H1 (cell line): ENCODE data around the gene PLPPR3. TPM values are rescaled to one million over a fixed set of nuclear protein-coding genes. Genes with fewer than 3 reads are reported as not detected.

ENCODE experiments used
- CTCF ChIA-PET: fragments of 300-600 bp; sonication (Branson Sonifier 250); formaldehyde crosslinking; loops from one replicate; lab custom pipeline; 2021; ENCODE audit not compliant: partially characterized antibody; lab: Charles Lee
- POLR2A ChIA-PET: fragments of 300-600 bp; sonication (Branson Sonifier 250); formaldehyde crosslinking; loops from one replicate; lab custom pipeline; 2021; ENCODE audit warnings: inconsistent platforms; ENCODE audit not compliant: partially characterized antibody; lab: Charles Lee
- DNase-seq, 2 experiments: peaks; one replicate each; pipeline versions ENCODE4 v3.0.0 to v3.0.0-alpha.2; 2010 to 2022; ENCODE audit warnings: low spot score in 2 of 2, low read depth in 1 of 2, mixed read lengths in 1 of 2
- FAIRE-seq: peaks from 2 replicates; lab custom pipeline; 2011; peaks lifted over from hg19 to GRCh38; lab: Jason Lieb, UNC
- H2AFZ ChIP-seq: 2 replicates; pipeline ENCODE4 v1.8.1; 2012; ENCODE audit warnings: low read length, inconsistent platforms
- H2AK5ac ChIP-seq: 2 replicates; pipeline ENCODE4 v1.6.1; 2013; ENCODE audit warnings: low read depth, low read length
- H2BK120ac ChIP-seq: replicated peaks from 2 replicates; pipeline ENCODE3; 2013; ENCODE audit warnings: low read depth, low read length, inconsistent platforms
- H2BK12ac ChIP-seq: 2 replicates; pipeline ENCODE4 v1.6.1; 2013; ENCODE audit warnings: low read depth, low read length
- H2BK15ac ChIP-seq: 2 replicates; pipeline ENCODE4 v1.6.1; 2013; ENCODE audit warnings: low read length
- H2BK20ac ChIP-seq: 2 replicates; pipeline ENCODE4 v1.6.1; 2013; ENCODE audit warnings: low read length
- H2BK5ac ChIP-seq: 2 replicates; pipeline ENCODE4 v1.6.1; 2013; ENCODE audit warnings: low read depth, low read length
- H3K14ac ChIP-seq: 2 replicates; pipeline ENCODE4 v1.6.1; 2013; ENCODE audit warnings: inconsistent platforms; ENCODE audit not compliant: insufficient read length
- H3K18ac ChIP-seq: 2 replicates; pipeline ENCODE4 v1.6.1; 2013; ENCODE audit warnings: low read length; ENCODE audit errors: extremely low read depth
- H3K23ac ChIP-seq: 2 replicates; pipeline ENCODE4 v1.6.1; 2013; ENCODE audit warnings: inconsistent platforms; ENCODE audit not compliant: insufficient read length
- H3K23me2 ChIP-seq: 2 replicates; pipeline ENCODE4 v1.6.1; 2013; ENCODE audit warnings: low read depth, low read length
- H3K27ac ChIP-seq: 2 replicates; pipeline ENCODE4 v1.6.1; 2011; ENCODE audit warnings: low read depth, low read length, inconsistent platforms
- H3K27me3 ChIP-seq, 4 experiments: replicated peaks in 1 of 4; 1 replicate in 1 of 4; 2 replicates in 3 of 4; pipeline versions ENCODE4 v1.6.1 to v1.8.1; 2011 to 2013; ENCODE audit warnings: low read length in 3 of 4, mild to moderate bottlenecking in 3 of 4, inconsistent platforms in 2 of 4, mixed read lengths in 2 of 4, moderate library complexity in 1 of 4; ENCODE audit not compliant: control insufficient read depth in 3 of 4, insufficient read depth in 3 of 4; ENCODE audit errors: extremely low read depth in 1 of 4
- H3K36me3 ChIP-seq, 4 experiments: 2 replicates each; pipeline versions ENCODE4 v1.6.1 to v1.8.1; 2011 to 2013; ENCODE audit warnings: mild to moderate bottlenecking in 4 of 4, low read length in 3 of 4, moderate library complexity in 2 of 4, control low read depth in 1 of 4, inconsistent platforms in 1 of 4; ENCODE audit not compliant: insufficient read depth in 4 of 4, control insufficient read depth in 2 of 4
- H3K4ac ChIP-seq: replicated peaks from 2 replicates; pipeline ENCODE3; 2013; ENCODE audit warnings: low read length, low read depth, mixed read lengths, inconsistent platforms; ENCODE audit not compliant: insufficient read length
- H3K4me1 ChIP-seq, 4 experiments: replicated peaks in 1 of 4; 1 replicate in 1 of 4; 2 replicates in 3 of 4; pipeline versions ENCODE4 v1.6.1 to v1.8.1; 2011 to 2013; ENCODE audit warnings: low read length in 3 of 4, inconsistent platforms in 2 of 4, mixed read lengths in 1 of 4; ENCODE audit not compliant: insufficient read depth in 4 of 4, control insufficient read depth in 3 of 4
- H3K4me2 ChIP-seq, 2 experiments: 2 replicates each; pipeline versions ENCODE4 v1.6.1 to v1.8.1; 2011 to 2013; ENCODE audit warnings: low read depth in 2 of 2, low read length in 2 of 2, control low read depth in 1 of 2, inconsistent platforms in 1 of 2, mild to moderate bottlenecking in 1 of 2; ENCODE audit not compliant: insufficient read depth in 1 of 2
- H3K4me3 ChIP-seq, 4 experiments: fragments of 200-600, 300-600 bp in 1 of 4; sonication (generic), shearing (Covaris generic), sonication (Bioruptor Twin) in 1 of 4; 2 replicates each; pipeline versions ENCODE4 v1.5.1 to v1.8.1; 2011 to 2016; ENCODE audit warnings: low read length in 4 of 4, low read depth in 3 of 4, control low read depth in 2 of 4, inconsistent platforms in 2 of 4, mild to moderate bottlenecking in 2 of 4, mixed read lengths in 1 of 4, moderate library complexity in 1 of 4; ENCODE audit not compliant: insufficient read depth in 2 of 4; ENCODE audit errors: extremely low read depth in 1 of 4
- H3K56ac ChIP-seq: replicated peaks from 2 replicates; pipeline ENCODE3; 2013; ENCODE audit warnings: low read depth, mild to moderate bottlenecking, mixed read lengths, low read length, inconsistent platforms; ENCODE audit not compliant: insufficient read length
- H3K79me1 ChIP-seq: 2 replicates; pipeline ENCODE4 v1.6.1; 2013; ENCODE audit warnings: low read depth, low read length, control low read depth
- H3K79me2 ChIP-seq, 2 experiments: 2 replicates each; pipeline versions ENCODE4 v1.6.1 to v1.8.1; 2012 to 2013; ENCODE audit warnings: low read length in 2 of 2, mild to moderate bottlenecking in 2 of 2, inconsistent platforms in 1 of 2; ENCODE audit not compliant: insufficient read depth in 2 of 2, control insufficient read depth in 1 of 2
- H3K9ac ChIP-seq, 4 experiments: replicated peaks in 1 of 4; 1 replicate in 1 of 4; 2 replicates in 3 of 4; pipeline versions ENCODE4 v1.6.1 to v1.8.1; 2011 to 2013; ENCODE audit warnings: low read depth in 3 of 4, low read length in 3 of 4, control low read depth in 2 of 4, mild to moderate bottlenecking in 2 of 4, moderate library complexity in 2 of 4, inconsistent platforms in 1 of 4; ENCODE audit errors: extremely low read depth in 1 of 4
- H3K9me3 ChIP-seq, 2 experiments: 2 replicates each; pipeline versions ENCODE4 v1.6.1 to v1.8.1; 2012 to 2013; ENCODE audit warnings: mild to moderate bottlenecking in 2 of 2, moderate library complexity in 2 of 2, control low read depth in 1 of 2, inconsistent platforms in 1 of 2, low read depth in 1 of 2, low read length in 1 of 2, mixed read lengths in 1 of 2; ENCODE audit not compliant: insufficient read depth in 2 of 2
- H4K20me1 ChIP-seq, 2 experiments: replicated peaks in 1 of 2; 2 replicates each; pipeline versions ENCODE3 to v1.8.1; 2011 to 2013; ENCODE audit warnings: inconsistent platforms in 2 of 2, low read length in 2 of 2, mild to moderate bottlenecking in 1 of 2; ENCODE audit not compliant: insufficient read depth in 2 of 2, control insufficient read depth in 1 of 2
- H4K5ac ChIP-seq: 2 replicates; pipeline ENCODE4 v1.6.1; 2013; ENCODE audit warnings: low read length, low read depth, mixed read lengths, inconsistent platforms; ENCODE audit not compliant: insufficient read length
- H4K8ac ChIP-seq: 2 replicates; pipeline ENCODE4 v1.8.0; 2013; ENCODE audit warnings: mild to moderate bottlenecking, moderate library complexity, low read length, inconsistent platforms; ENCODE audit not compliant: insufficient read depth; ENCODE audit errors: extremely low read depth
- H4K91ac ChIP-seq: replicated peaks from 2 replicates; pipeline ENCODE3; 2013; ENCODE audit warnings: low read length, mixed read lengths, inconsistent platforms; ENCODE audit not compliant: insufficient read length
- ATF3 ChIP-seq: IDR thresholded peaks from 2 replicates; pipeline ENCODE4 v1.6.1; 2011; ENCODE audit warnings: low read depth, mild to moderate bottlenecking, low read length; ENCODE audit not compliant: insufficient read depth
- CHD1 ChIP-seq: IDR thresholded peaks from 2 replicates; pipeline ENCODE4 v1.6.1; 2012; ENCODE audit warnings: low read depth, low read length, improper control_type of control experiment
- CTBP2 ChIP-seq: IDR thresholded peaks from 2 replicates; pipeline ENCODE4 v1.7.0; 2011; ENCODE audit warnings: borderline replicate concordance, mild to moderate bottlenecking, moderate library complexity, mixed read lengths, low read length; ENCODE audit not compliant: insufficient read depth, insufficient read length
- EZH2 ChIP-seq: fragments of 200-600 bp; sonication (generic); IDR thresholded peaks from 2 replicates; pipeline ENCODE4 v1.7.1; 2012; ENCODE audit warnings: low read depth, mild to moderate bottlenecking, moderate library complexity, low read length, inconsistent platforms; ENCODE audit not compliant: severe bottlenecking
- FOSL1 ChIP-seq: IDR thresholded peaks from 2 replicates; pipeline ENCODE4 v1.6.1; 2011; ENCODE audit warnings: mild to moderate bottlenecking, low read depth, low read length, moderate library complexity; ENCODE audit not compliant: insufficient read depth
- GTF2F1 ChIP-seq: IDR thresholded peaks from 2 replicates; pipeline ENCODE4 v1.6.1; 2012; ENCODE audit warnings: low read depth, low read length, improper control_type of control experiment, borderline replicate concordance
- JUND ChIP-seq: IDR thresholded peaks from 2 replicates; pipeline ENCODE4 v1.6.1; 2011; ENCODE audit warnings: mild to moderate bottlenecking, improper control_type of control experiment, low read length
- MAX ChIP-seq: IDR thresholded peaks from 2 replicates; pipeline ENCODE4 v1.6.1; 2012; ENCODE audit warnings: inconsistent platforms
- NRF1 ChIP-seq: IDR thresholded peaks from 2 replicates; pipeline ENCODE4 v1.6.1; 2011; ENCODE audit warnings: mild to moderate bottlenecking, low read depth, low read length, improper control_type of control experiment
- RAD21 ChIP-seq, 2 experiments: IDR thresholded peaks in 1 of 2; conservative IDR thresholded peaks in 1 of 2; 2 replicates each; pipeline ENCODE4 v1.6.1; 2011; ENCODE audit warnings: low read depth in 2 of 2, low read length in 2 of 2, improper control_type of control experiment in 1 of 2, inconsistent platforms in 1 of 2, mild to moderate bottlenecking in 1 of 2, moderate library complexity in 1 of 2
- RBBP5 ChIP-seq: IDR thresholded peaks from 2 replicates; pipeline ENCODE4 v1.7.1; 2012; ENCODE audit warnings: low read depth, mild to moderate bottlenecking, inconsistent platforms, low read length, moderate library complexity, borderline replicate concordance
- WGBS, 2 experiments: shearing (Covaris generic) in 1 of 2; methylation state at CpG; one replicate each; pipeline versions ENCODE4 v1.1.6 to v1.1.7; 2013 to 2015; ENCODE audit warnings: low lambda C conversion rate in 2 of 2, mixed read lengths in 2 of 2, inconsistent platforms in 1 of 2, low coverage in 1 of 2, missing lambda C conversion rate in 1 of 2; ENCODE audit not compliant: insufficient replicate concordance in 2 of 2, insufficient coverage in 1 of 2, insufficient read length in 1 of 2; ENCODE audit errors: extremely low coverage in 1 of 2, missing lambda C conversion rate in 1 of 2; 5-methylcytosine and 5-hydroxymethylcytosine counted together
- polyA plus RNA-seq, 7 experiments: library from polyadenylated mRNA; depleted of rRNA in 3 of 7; stranded (reverse) in 5 of 7; unstranded in 2 of 7; fragments of >200 nt in 5 of 7; fragments of 200-250 nt in 2 of 7; gene quantifications; 1 replicate in 5 of 7; 2 replicates in 1 of 7; 4 replicates in 1 of 7; pipeline versions ENCODE4 v1.2.1 to v1.2.3, GENCODE V29; 2011 to 2013; ENCODE audit warnings: missing spikeins in 2 of 7, mixed read lengths in 2 of 7
- total RNA-seq: library from RNA; stranded (reverse); fragmentation: NEBNext Ultra II Directional; extraction: Animal tissue kit (Norgen Biotek cat#: 25700); gene quantifications from 2 replicates; pipeline ENCODE4 v1.2.1, GENCODE V29; 2021

The PLPPR3 gene
- total and polyA plus RNA-seq, 2 of the 8 experiments (the other 6 are each of a cell fraction or from before 2014, with no cell fraction given), result 71.7 to 76.4 TPM

- H3K9me3 ChIP-seq, result no peaks in the 10 kb centered on the region
- H4K5ac ChIP-seq, result no peak within 1 kb of the TSS
- peaks cover 0 to 6% (median 4%) of the 10 kb centered on the region in 4 experiments; a peak in 4 of 7 replicates for H3K4me1 ChIP-seq
- H3K14ac ChIP-seq, result no peak within 1 kb of the TSS
- peaks cover 7 to 19% (median 16%) of the 10 kb centered on the region in 4 experiments for H3K27me3 ChIP-seq
- no peak within 1 kb of the TSS for H2BK12ac ChIP-seq
- DNase-seq (no peak), FAIRE-seq (no peak)
- no peak within 1 kb of the TSS for H3K4ac ChIP-seq
- H2BK15ac ChIP-seq, result no peak within 1 kb of the TSS
- H3K4me2 ChIP-seq, result no peak within 1 kb of the TSS
- peaks cover 6% of the 10 kb centered on the region; the same call in 1 of the 2 replicates for H3K23me2 ChIP-seq
- no peak within 1 kb of the TSS for H3K23ac ChIP-seq
- H3K79me1 ChIP-seq, result no peaks in the 10 kb centered on the region
- no peak within 1 kb of the TSS for H3K56ac ChIP-seq
- no peak within 1 kb of the TSS for H4K91ac ChIP-seq
- no peaks in the 10 kb centered on the region for H3K79me2 ChIP-seq
- no peak within 1 kb of the TSS for H3K27ac ChIP-seq
- H2AK5ac ChIP-seq, result no peak within 1 kb of the TSS
- H4K8ac ChIP-seq, result no peak within 1 kb of the TSS
- H2AFZ ChIP-seq, result no peak within 1 kb of the TSS
- ChIA-PET POLR2A (interaction anchor here (0.8 to 5.4 kb wide), 4 partner anchors 15 to 199 kb away, joined by 3 to 30 read pairs (median 4); partner anchors contain the start of gene ABCA7), CTCF (interaction anchor here (0.6 to 1.9 kb wide), 2 partner anchors 16 to 203 kb away, joined by 4 to 6 read pairs; no protein-coding TSS in a partner anchor)
- no peaks in the 10 kb centered on the region for H3K36me3 ChIP-seq
- no peak within 1 kb of the TSS for H2BK5ac ChIP-seq
- no peaks in the 10 kb centered on the region for H4K20me1 ChIP-seq
- no peak within 1 kb of the TSS for H3K18ac ChIP-seq
- H3K9ac ChIP-seq, result no peak within 1 kb of the TSS
- 88% methylated on average over 13 of the region's 24 CpGs; no CpG with 5 or more reads in 1 of the 2 experiments for WGBS, 2 experiments
- H2BK120ac ChIP-seq, result no peak within 1 kb of the TSS
- no peak within 1 kb of the TSS for H2BK20ac ChIP-seq
- H3K4me3 ChIP-seq, result no peak within 1 kb of the TSS
- TF ChIP-seq RBBP5 (no peak), EZH2 (no peak), GTF2F1 (no peak), ATF3 (no peak), FOSL1 (no peak), CTBP2 (no peak), NRF1 (no peak), CHD1 (no peak), JUND (no peak), MAX (no peak), RAD21 (IDR thresholded peaks at IDR 0.05 in 1 of 2, conservative IDR thresholded peaks at IDR 0.05 in 1 of 2; ENCODE audit: low read depth in 2 of 2, low read length in 2 of 2) (no peak)
Measured at GRCh38 chr19:840519-841206, 18.9 kb upstream of the PLPPR3 start, which contains the start of gene PRTN3. Gene PRTN3, plus strand, starts transcription at chr19:840999. Its CDS starts 10 bp downstream, at chr19:841009.
